Spleen (tissue), 7 donors: Measurements from ENCODE around the gene MARCHF2.

Experiments used
- POLR2A ChIP-seq, 3 donors: fragments of 450-650 bp; IDR thresholded peaks; one replicate each; pipeline ENCODE4 v1.5.1; 2017; ENCODE audit warnings: antibody characterized with exemption in 3 of 3, mild to moderate bottlenecking in 1 of 3
- POLR2AphosphoS5 ChIP-seq, 3 donors: sonication (generic); formaldehyde crosslinking; IDR thresholded peaks; one replicate each; pipeline ENCODE4 v1.5.1; 2017; ENCODE audit warnings: antibody characterized with exemption in 3 of 3
- TF ChIP-seq, protein P1 (sequence below), 11 experiments: fragments of 200-600 bp in 7 of 11; fragments of 450-650 bp in 4 of 11; sonication (generic) in 4 of 11; IDR thresholded peaks in 8 of 11; conservative IDR thresholded peaks in 3 of 11; 1 replicate in 7 of 11; 2 replicates in 4 of 11; pipeline versions ENCODE4 v1.4.0 to v1.8.0; 2016 to 2021; ENCODE audit warnings: antibody characterized with exemption in 11 of 11, inconsistent platforms in 4 of 11, mild to moderate bottlenecking in 1 of 11
- donor health status: DM: no; HTN: no; CAD: no; lungs with moderate emphysema.
- donor health status: DM: no; HTN: no; CAD: no.
- donor health status: DM: no; HTN: no; CAD: no.

DNA sequence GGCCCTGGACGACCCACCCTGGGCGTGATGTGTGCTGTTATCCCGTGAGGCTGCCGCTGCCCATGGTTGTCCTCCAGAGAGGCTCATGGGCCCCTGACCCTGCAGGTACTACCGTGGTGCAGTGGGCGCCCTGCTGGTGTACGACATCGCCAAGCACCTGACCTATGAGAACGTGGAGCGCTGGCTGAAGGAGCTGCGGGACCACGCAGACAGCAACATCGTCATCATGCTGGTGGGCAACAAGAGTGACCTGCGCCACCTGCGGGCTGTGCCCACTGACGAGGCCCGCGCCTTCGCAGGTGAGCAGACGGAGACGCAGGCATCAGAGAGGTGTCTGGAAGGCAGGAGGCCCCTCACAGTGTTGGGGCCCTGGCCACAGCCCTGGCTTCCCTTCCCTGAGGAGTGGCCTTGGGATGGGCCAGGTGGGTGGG, 11.1 kb upstream of the MARCHF2 start:
- TF ChIP-seq, protein P1, sequence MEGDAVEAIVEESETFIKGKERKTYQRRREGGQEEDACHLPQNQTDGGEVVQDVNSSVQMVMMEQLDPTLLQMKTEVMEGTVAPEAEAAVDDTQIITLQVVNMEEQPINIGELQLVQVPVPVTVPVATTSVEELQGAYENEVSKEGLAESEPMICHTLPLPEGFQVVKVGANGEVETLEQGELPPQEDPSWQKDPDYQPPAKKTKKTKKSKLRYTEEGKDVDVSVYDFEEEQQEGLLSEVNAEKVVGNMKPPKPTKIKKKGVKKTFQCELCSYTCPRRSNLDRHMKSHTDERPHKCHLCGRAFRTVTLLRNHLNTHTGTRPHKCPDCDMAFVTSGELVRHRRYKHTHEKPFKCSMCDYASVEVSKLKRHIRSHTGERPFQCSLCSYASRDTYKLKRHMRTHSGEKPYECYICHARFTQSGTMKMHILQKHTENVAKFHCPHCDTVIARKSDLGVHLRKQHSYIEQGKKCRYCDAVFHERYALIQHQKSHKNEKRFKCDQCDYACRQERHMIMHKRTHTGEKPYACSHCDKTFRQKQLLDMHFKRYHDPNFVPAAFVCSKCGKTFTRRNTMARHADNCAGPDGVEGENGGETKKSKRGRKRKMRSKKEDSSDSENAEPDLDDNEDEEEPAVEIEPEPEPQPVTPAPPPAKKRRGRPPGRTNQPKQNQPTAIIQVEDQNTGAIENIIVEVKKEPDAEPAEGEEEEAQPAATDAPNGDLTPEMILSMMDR (IDR thresholded peaks at IDR 0.05 in 8 of 11, conservative IDR thresholded peaks at IDR 0.05 in 3 of 11): no peak
- TF ChIP-seq POLR2A (IDR thresholded peaks at IDR 0.05): no peak
- peak in 2 of 3 donors; percentile 23 to 63 for TF ChIP-seq POLR2AphosphoS5 (IDR thresholded peaks at IDR 0.05)
